GM12865 (cell line): ENCODE results near the gene ZNF219.

Experiments used
- DNase-seq: peaks from one replicate; pipeline ENCODE4 v3.0.0; 2010; ENCODE audit warnings: low read depth
- H3K4me3 ChIP-seq: 2 replicates; pipeline ENCODE4 v1.5.1; 2011; ENCODE audit warnings: mild to moderate bottlenecking, low read depth, low read length, control low read depth
- CTCF ChIP-seq: IDR thresholded peaks from 2 replicates; pipeline ENCODE4 v1.5.1; 2011; ENCODE audit warnings: low read length, control low read depth, low read depth, inconsistent platforms; ENCODE audit not compliant: insufficient read depth; ENCODE audit errors: missing control alignments

The ZNF219 gene

GRCh38 chr14:21087294-21088091 is 11.0 kb downstream of the ZNF219 start:
- TF ChIP-seq CTCF = no peak
- H3K4me3 ChIP-seq = no peak overlapping the region
- peak; percentile 78 for DNase-seq

- TF ChIP-seq CTCF = no peak
- no peak for DNase-seq
- no peak overlapping the region for H3K4me3 ChIP-seq
Observed at GRCh38 chr14:21086908-21087293, 11.6 kb downstream of the ZNF219 start.

GRCh38 chr14:21084998-21085853 is 13.2 kb downstream of the ZNF219 start:
- no peak overlapping the region for H3K4me3 ChIP-seq
- no peak for TF ChIP-seq CTCF
- DNase-seq = no peak

- H3K4me3 ChIP-seq = no peak overlapping the region
- TF ChIP-seq CTCF = no peak
- no peak for DNase-seq
Observed at GRCh38 chr14:21084396-21084795, 14.1 kb downstream of the ZNF219 start.

GRCh38 chr14:21083565-21084325 is 14.7 kb downstream of the ZNF219 start:
- no peak for DNase-seq
- no peak for TF ChIP-seq CTCF
- no peak overlapping the region for H3K4me3 ChIP-seq

DNA sequence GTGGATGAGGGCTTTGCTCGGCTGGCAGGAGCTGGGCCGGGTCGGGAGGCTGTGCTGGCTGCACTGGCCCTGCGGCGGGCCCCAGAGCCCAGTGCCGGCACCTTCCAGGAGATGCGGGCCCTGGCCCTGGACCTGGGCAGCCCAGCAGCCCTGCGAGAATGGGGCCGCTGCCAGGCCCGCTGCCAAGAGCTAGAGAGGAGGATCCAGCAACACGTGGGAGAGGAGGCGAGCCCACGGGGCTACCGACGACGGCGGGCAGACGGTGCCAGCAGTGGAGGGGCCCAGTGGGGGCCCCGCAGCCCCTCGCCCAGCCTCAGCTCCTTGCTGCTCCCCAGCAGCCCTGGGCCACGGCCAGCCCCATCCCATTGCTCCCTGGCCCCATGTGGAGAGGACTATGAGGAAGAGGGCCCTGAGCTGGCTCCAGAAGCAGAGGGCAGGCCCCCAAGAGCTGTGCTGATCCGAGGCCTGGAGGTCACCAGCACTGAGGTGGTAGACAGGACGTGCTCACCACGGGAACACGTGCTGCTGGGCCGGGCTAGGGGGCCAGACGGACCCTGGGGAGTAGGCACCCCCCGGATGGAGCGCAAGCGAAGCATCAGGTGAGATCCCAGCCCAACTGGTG is 16.8 kb downstream of the ZNF219 start:
- no peak for TF ChIP-seq CTCF
- no peak overlapping the region for H3K4me3 ChIP-seq
- no peak for DNase-seq
